GM21619 (cell line): ENCODE measurements around the gene ZFP30.
"Not testable (repeated sequence)": the region's sequence is repeated elsewhere in the genome, so short reads cannot be mapped to it uniquely, and the experiment has no call there.

ENCODE experiments used
- ATAC-seq: cut with Tn5 transposase; IDR thresholded peaks from one replicate; pipeline ENCODE4 v1.9.1; 2021; ENCODE audit not compliant: unreplicated experiment

ZFP30 gene

DNA sequence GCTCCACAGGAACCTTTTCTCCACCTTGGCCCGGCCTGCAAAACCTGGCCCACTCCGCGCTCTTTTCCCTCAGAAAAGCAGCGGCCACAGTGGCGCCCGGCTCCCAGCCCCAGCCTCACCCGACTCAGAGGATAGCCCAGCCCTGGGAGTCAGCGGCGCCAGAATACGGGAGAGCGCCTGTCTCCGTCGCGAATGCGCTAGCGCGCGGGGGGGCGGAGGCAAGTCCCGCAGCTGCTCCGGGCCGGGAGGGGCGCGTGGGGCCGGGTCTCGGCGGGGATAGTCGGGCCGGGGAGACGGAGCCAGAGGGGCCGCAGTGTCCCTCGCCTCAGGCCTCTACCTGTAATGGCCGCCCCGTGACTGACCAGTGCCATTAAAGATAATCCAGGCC, at the start of gene ZFP30:
Gene ZFP30 (minus strand): TSS at position 165 of the 388 bp plus-strand sequence. CDS start 7,643 bp downstream, outside the sequence.
- ATAC-seq: peak; percentile 65

DNA sequence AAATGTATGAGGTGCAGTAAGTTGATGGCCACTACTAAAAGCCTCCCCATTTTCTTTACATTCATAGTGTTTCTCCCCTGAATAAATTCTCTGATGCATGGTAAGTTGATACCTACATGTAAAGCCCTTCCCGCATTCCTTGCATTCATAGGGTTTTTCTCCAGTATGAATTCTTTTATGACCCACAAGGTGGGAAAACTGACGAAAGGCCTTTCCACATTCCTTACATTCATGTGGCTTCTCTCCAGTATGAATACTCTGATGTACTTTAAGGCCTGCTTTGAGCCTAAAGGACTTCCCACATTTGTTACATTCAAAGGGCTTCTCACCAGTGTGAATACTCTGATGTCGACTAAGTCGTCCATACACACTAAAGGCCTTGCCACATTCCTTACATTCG, 43.8 kb upstream of the ZFP30 start:
- ATAC-seq: no peak

DNA sequence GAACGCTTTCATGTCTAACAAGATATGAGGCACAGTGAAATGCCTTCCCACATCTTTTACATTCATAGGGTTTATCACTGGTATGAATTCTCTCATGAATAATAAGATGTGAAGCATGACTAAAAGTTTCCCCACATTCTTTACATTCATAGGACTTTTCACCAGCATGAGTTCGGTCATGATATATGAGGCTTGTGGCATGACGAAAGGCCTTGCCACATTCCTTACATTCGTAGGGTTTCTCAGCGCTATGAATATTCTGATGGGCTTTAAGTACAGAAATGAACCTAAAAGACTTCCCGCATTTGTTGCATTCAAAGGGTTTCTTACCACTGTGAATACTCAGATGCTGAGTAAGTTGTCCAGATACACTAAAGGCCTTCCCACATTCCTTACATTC, 43.0 kb upstream of the ZFP30 start:
- ATAC-seq: no peak

DNA sequence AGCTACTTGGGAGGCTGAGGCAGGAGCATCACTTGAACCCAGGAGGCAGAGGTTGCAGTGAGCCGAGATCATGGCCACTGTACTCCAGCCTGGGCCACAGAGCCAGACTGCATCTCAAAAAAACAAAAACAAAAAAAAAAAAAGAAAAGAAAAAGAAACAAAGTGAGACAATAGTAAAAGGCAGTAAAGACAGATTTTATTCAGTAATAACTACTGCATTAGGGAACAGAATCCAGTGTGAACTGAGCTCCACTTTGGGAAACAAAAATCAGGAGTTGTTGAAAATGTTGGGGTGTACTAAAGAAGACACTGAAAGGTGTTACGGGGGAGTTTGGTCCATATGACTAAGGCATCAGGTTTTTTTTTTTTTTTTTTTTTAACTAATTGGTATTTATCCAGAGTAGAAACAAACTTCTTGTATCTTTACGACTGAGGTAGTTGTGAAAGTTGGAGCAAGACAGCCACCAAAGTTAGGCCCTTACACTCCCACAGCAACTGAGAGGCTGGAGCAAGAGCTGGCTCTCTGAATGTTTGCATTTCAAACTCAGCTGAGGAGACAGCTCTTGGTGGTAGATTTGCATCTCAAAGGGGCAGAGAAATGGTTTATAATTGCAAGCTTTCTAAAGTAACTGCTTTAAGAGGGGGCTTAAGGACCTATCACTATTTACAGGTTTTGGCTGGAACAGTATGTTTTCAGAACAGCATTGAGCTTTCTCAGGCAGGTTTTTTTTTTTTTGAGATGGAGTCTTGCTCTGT, 40.1 kb upstream of the ZFP30 start:
- ATAC-seq: no peak

DNA sequence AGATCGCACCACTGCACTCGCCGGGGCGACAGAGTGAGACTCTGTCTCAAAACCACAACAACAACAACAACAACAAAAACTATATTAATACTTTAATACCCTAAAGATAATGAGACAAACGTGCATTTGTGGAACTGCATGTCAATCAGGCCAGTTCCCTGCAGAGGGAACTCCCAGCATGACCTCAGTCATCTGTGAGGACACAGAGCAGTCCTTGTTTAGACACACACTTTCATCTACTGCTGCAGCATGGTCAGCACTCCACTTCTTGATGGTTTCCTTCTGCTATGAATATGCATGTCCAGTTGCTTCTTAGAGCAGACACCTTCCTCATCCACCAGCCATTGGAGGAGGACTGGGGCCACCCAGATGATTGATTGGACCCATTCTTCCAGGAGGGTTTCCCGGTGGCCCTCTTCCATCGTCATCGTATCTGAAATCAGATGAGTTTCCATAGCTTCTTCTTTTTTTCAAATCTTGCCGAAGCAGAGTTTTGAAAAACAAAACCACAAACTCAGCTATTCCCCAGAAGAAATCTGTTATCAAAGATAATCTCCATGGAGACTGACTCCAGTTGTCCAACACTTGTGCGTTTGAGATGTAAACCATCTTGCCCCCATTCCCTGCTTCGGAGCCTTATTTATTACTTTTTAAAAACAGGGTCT, 37.8 kb upstream of the ZFP30 start:
- ATAC-seq: no peak

DNA sequence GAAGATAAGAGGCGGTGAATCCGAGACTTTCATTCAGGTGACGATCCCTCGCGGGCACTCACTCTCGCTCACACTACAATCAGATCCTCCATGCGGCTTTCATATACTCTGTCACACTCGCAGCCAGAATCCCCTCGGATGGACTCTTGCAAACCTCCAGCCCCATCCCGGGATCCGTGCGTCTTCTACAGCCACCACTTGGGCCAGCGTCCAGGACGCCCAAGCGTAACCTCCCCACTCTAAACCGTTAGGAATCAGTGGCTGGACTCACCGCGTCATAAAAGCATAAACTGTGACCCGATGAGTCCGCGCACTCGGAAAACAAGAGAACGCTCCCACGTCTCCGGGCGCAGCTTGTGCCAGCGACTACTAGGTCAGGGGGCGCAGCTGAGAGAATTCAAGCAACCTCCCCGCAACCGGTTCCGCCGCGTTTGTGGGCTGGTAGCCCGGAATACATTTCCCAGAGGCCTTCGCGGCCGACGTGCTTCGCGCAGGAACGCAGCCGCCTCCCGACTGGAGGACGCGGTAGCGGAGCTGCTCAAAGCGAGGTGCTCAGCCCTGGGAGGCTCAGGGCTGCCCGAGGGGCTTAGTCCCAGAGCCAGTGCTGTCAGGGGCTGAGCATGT, 36.7 kb upstream of the ZFP30 start:
- ATAC-seq: no peak

DNA sequence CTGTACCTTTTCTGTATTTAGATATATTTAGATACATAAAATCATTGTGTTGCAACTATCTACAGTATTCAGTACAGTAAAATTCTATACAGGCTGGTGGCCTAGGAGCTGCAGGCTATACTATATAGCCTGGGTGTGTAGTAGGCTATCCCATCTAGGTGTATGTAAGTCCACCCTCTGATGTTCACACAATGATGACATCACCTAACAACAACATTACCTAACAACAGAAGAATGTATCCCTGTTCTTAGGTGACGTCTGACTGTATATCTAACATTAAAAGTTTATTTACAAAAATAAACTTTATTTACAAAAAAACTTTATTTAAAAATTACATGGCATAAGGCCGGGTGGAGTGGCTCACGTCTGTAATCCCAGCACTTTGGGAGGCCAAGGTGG, 28.3 kb upstream of the ZFP30 start:
- ATAC-seq: no peak

DNA sequence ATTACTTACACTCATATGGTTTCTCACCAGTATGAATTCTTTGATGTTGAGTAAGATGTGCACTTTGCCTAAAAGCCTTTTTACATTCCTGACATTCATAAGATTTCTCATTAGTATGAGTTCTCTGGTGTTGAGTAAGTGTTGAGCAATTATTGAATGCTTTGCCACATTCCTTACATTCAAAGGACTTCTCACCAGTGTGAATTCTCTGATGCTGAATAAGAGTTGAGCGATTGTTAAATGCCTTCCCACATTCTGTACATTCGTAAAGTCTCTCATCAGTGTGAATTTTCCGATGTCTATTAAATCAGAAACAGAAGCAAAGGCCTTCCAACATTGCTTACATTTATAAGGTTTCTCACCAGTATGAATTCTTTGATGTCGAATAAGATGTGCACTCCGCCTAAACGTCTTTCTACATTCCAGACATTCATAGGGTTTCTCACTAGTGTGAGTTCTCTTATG, 14.2 kb upstream of the ZFP30 start:
- no peak for ATAC-seq

DNA sequence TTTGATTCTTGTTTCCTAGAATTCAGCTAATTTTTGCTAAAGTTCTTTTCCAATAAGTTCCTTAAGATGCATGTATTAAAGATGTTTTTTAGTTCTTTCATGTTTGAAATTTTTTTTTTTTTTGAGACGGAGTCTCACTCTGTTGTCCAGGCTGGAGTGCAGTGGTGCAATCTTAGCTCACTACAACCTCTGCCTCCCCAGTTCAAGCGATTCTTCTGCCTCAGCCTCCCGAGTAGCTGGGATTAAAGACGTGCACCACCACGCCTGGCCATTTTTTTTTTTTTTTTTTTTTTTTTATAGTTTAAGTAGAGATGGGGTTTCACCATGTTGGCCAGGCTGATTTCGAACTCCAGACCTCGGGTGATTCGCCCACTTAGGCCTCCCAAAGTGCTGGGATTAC, 1.9 kb upstream of the ZFP30 start:
- not testable (repeated sequence) for ATAC-seq

DNA sequence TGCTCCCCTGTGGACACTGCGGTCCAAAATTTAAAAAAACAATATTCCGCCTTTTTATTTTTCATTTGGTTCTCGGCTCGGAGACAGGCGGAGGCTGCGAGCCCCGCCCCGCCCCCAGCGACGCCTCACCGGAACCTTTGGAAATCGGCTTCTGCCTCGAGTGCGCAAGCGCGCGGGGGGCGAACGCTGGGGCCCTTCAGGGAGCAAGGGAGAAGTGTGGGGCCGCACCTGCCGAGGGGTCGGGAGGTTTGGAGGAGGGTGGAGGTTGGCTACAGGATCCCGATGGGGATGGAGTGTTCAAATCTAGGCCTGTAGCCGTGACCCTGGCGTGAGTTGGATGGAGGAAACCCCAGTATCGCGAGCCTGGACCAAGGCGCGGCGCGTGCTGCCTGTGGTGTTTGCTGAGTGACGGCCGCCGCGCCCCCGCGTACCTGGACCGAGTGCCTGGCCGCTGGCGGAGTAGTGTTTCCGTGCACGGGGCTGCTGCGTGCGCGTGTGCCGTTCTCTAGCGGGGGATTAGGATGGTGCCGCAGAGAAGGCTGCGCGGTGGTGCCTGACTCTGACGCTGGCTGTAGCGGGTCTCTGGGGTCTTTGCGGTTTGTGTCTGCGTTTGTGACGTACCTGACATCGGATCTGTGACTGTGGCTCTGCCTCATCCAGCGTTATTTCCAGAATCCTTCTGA, 565 bp upstream of the ZFP30 start:
- peak; percentile 63 for ATAC-seq

DNA sequence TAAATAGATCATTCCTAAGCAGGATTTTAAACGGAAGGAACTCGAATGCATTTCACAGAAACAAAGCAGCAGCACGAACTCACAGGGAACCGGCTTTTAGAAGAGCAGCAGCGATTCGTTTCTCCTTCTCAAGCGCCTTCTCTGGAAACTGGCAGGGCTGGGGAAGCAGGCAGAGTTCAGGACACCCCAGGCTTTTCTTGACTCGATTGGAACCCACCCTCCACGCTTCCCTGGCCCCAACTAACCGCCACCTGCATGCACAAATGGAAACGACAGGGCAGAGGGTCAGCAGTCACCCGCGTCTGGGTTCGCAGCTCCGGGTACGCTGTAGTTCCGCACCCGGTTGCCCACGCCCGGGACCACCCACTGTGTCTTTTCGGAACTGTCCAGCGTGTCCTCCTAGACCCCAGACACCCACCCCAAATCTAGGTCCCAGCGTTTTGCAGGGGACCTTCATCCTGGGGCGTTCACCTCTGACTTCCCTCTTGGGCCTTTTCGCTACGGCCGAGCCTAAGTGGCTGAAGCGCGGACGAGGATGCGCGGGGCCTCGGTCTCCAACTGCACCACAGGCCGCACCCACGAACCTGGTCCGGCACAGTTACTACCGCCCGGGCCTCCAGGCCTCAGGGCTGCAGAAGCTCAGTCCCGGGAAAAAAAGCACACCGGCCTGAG, 500 bp downstream of the ZFP30 start:
- peak; percentile 44 for ATAC-seq

DNA sequence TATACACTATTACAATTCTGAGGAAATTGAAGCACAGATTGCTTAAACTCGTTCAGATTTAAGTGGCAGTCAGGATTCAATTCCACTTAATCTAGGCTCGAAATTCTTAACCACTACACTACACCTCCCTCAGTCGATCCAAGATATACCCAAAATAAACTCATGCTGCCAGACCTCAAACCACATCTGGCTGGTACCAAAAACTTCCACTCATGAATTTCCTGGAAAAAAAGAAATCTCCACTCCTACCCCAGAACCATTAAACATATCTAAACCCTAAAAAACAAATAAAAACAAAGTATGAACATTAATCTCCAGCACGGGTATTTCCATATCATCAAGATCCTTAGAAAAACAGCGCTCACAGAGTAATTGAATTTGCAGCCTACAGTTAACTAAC, 1.1 kb downstream of the ZFP30 start:
- no peak for ATAC-seq

DNA sequence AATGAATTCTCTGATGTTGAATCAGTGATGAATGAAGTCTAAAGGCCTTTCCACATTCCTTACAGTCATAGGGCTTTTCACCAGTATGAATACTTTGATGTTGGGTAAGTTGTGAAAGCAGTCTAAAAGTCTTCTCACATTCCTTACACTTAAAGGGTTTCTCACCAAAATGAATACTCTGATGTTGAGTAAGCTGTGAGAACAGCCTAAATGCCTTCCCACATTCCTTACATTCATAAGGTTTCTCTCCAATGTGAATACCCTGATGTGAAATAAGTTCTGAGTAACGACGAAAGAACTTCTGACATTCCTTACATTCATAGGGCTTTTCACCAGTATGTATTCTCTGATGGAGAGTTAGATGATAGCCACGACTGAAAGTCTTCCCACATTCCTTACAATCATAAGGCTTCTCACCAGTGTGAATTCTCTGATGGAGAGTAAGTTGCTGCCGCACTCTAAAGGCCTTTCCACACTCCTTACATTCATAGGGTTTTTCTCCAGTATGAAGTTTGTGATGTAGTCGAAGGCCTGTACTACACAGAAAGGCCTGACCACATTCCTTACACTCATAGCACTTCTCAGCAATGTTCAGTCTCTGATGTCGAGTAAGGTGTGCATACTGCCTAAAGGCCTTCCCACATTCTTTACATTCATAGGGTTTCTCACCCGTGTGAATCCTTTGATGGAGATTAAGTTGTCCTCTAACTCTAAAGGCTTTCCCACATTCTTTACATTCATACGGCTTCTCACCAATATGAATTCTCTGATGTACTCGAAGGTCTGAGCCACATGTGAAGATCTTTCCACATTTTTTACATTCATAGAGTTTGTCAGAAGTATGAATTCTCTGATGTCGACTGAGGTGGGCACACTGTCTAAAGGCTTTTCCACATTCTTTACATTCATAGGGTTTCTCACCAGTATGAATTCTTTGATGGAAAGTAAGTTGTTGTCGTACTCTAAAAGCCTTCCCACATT, 19.9 kb downstream of the ZFP30 start:
- no peak for ATAC-seq

DNA sequence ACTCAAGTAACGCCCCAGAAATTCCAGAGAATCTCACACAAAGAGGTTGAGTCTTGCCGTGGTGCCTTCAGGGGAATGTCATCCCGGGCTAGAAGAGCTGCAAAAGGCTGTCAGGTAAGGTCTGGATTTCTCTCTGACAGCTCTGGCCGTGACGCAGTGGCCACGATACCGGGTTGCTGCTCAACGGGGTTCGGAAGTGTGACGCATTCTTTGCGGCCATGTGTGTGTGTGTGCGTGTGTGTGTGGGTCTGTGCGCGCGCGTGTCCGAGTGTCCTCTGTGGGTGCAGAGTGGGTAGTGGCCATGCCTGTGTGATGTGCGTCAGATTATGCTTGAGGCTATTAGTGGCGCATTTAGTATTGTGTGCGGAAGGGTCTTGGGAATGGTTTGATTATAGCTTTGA, 60.3 kb downstream of the ZFP30 start:
- peak; percentile 33 for ATAC-seq

DNA sequence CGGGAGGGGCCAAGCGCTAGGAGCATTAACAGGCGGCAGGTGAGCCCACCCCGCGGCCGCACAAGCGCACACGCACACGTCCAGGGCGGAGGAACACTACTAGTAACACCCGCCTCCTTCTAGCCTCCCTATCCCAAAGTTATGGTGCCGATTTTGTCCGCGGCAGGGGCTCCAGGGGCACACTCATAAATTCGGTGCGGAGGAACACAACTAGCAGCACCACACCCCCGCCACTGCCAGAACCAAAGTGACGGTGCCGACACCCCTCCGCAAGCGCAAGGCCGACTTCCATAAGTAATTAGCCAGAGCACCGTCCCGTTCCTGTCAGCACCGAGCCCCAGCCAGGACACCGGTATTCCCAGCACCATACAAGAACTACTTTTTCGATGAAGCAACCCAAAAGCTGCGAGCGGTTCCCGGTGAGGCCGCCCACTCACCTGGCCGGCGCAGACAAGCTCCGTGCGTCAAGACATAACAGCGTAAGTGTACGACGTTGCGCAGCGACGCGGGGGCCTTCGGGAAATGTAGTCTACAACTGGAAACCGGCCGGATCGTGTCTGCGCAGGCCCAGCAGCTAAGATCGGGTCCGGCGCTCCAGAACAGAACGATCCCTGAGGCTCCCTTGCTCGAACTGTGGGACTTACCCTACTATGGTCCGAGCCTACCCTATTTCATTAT, 60.8 kb downstream of the ZFP30 start, which contains the start of the genes ZNF540 and ZNF571:
Gene ZNF540 (plus strand): TSS at position 573 of the 678 bp plus-strand sequence. CDS start 3,572 bp downstream, outside the sequence.
Gene ZNF571 (minus strand): TSS at position 489 of the 678 bp plus-strand sequence. CDS start 8,116 bp downstream, outside the sequence.
- peak; percentile 99 for ATAC-seq

DNA sequence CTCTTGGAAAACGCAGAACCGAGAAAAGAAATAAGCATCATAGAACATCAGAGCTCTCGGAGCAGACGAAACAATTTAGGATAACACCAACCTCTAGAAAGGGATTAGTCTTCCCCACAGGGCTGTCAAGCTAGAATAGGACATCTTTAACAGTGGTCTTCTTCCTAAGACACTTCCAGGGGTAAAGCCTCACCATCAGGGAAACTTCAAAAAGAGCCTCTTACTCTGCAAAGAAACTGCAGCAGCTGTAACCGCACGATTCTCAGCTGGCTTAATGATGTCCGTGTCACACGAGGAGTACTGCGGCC, 61.3 kb downstream of the ZFP30 start:
- ATAC-seq: no peak

DNA sequence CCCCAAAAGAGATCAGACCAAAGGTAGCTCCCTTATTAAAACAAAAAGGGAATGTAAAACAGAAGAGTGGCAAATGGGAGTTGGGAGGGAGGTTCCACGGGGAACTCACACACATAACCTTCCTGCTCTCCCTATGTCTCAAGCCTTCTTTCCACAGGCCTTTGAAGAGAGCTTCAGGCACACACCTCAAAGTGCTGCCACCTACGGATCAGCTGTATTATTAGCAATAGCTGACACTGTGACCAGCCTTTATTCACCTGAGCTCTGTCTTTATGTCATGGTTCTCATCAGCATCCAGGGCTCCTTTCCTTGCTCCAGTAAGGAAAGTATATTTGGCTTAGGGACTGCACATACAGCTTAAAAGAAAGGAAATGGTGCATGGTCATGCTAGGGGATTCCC, 71.9 kb downstream of the ZFP30 start:
- ATAC-seq: no peak

DNA sequence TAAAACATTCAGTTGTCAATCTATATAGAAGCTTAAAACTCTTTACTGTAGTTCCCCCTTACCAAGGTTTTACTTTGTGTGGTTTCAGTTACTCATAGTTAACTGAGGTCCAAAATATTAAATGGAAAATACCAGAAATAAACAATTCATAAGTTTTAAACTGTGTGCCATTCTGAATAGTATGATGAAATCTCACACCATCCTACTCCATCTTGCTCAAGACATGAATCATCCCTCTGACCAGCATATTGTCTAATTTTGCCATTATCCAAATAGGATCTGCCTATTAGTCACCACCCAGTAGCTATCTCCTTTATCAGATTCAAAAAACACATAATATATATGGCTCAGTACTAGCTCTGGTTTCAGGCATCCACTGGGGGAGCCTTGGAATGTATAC, 83.1 kb downstream of the ZFP30 start:
- no peak for ATAC-seq

DNA sequence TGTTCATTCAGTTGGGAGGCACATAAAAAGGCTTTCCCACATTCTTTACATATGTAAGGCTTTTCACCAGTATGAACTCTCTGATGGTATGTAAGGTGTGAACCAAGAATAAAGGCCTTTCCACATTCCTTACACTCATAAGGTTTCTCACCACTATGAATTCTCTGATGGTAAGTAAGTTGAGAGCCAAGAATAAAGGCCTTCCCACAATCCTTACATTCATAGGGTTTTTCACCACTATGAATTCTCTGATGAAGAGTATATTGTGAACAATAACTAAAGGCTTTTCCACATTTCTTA, 89.9 kb downstream of the ZFP30 start:
- no peak for ATAC-seq
